Left lung (tissue), 10 donors: ENCODE measurements around the gene NAV2. TPM values are rescaled to one million over a fixed set of nuclear protein-coding genes. Genes with fewer than 3 reads are reported as not detected.

Experiments
- ATAC-seq: fragments of 200-7000 bp; cut with Tn5 transposase; one replicate; pipeline ENCODE4 v1.9.1; 2020; ENCODE audit warnings: moderate library complexity
- DNase-seq, 4 donors: peaks; one replicate each; pipeline ENCODE4 v3.0.0-alpha.2; 2013 to 2020
- H3K27ac ChIP-seq, 2 donors: fragments of 200-600 bp; sonication (generic) in 1 of 2; one replicate each; pipeline versions ENCODE4 v1.5.0 to v1.8.0; 2020 to 2021
- H3K27me3 ChIP-seq, 2 donors: fragments of 200-600 bp; sonication (generic) in 1 of 2; one replicate each; pipeline versions ENCODE4 v1.5.0 to v1.8.0; 2020 to 2021
- H3K36me3 ChIP-seq, 2 donors: fragments of 200-600 bp; sonication (generic) in 1 of 2; one replicate each; pipeline versions ENCODE4 v1.5.0 to v1.8.0; 2020 to 2021
- H3K4me1 ChIP-seq, 2 donors: fragments of 200-600 bp; one replicate each; pipeline ENCODE4 v1.8.0; 2021
- H3K4me3 ChIP-seq, 2 donors: fragments of 200-600 bp; sonication (generic) in 1 of 2; one replicate each; pipeline versions ENCODE4 v1.5.0 to v1.8.0; 2020 to 2021; ENCODE audit warnings: mild to moderate bottlenecking in 1 of 2
- H3K9me3 ChIP-seq, 2 donors: fragments of 200-600 bp; sonication (generic) in 1 of 2; one replicate each; pipeline versions ENCODE4 v1.5.0 to v1.8.0; 2020 to 2021
- CTCF ChIP-seq, 2 donors: fragments of 200-600 bp; sonication (generic) in 1 of 2; IDR thresholded peaks; one replicate each; pipeline versions ENCODE4 v1.5.0 to v1.8.0; 2021; ENCODE audit warnings: antibody characterized with exemption in 2 of 2
- intact Hi-C, 2 donors: fragments of 100-400 bp; cut with DNase I; formaldehyde crosslinking; loops; one replicate each; pipeline versions ENCODE4 v1.11.2 to v1.14.2; 2022
- polyA plus RNA-seq, 6 donors: library from polyadenylated mRNA; unstranded; fragments of 120-200 nt; gene quantifications; one replicate each; pipeline ENCODE4 v1.2.1, GENCODE V29; 2013; ENCODE audit not compliant: insufficient read length in 6 of 6
- total RNA-seq, 2 donors: library from RNA; stranded (reverse); fragmentation: NEBNext Ultra II Directional; extraction: Animal tissue kit (Norgen Biotek cat#: 25700); gene quantifications; one replicate each; pipeline ENCODE4 v1.2.1, GENCODE V29; 2021
- donor health status: DM: no; HTN: yes; CAD: no.
- donor health status: DM: no; HTN: no; CAD: no.

NAV2 gene
- total and polyA plus RNA-seq, 8 donors: 18.0 to 59.9 (median 23.1) TPM

- intact Hi-C loops: no loop called here
These were observed 399.9 kb downstream of the NAV2 start for GRCh38 chr11:20112291-20113148.

GRCh38 chr11:20113149-20113438, 400.5 kb downstream of the NAV2 start:
- no peak overlapping the region for H3K4me3 ChIP-seq
- H3K27ac ChIP-seq: peak overlapping the region in 1 of 2 donors; percentile 84
- peaks cover 0 to 43% of the 10 kb centered on the region in 2 donors for H3K36me3 ChIP-seq
- no peak for DNase-seq
- H3K4me1 ChIP-seq: peaks cover 0 to 6% of the 10 kb centered on the region in 2 donors
- no peak for ATAC-seq
- intact Hi-C loops: no loop called here
- H3K9me3 ChIP-seq: no peaks in the 10 kb centered on the region
- H3K27me3 ChIP-seq: no peaks in the 10 kb centered on the region
- TF ChIP-seq CTCF (IDR thresholded peaks at IDR 0.05): no peak

More at GRCh38 chr11:20112291-20113148, 399.9 kb downstream of the NAV2 start:
- no peaks in the 10 kb centered on the region for H3K9me3 ChIP-seq
- peak overlapping the region; percentile 52 to 84 for H3K27ac ChIP-seq
- peak; percentile 86 for ATAC-seq
- H3K4me1 ChIP-seq: peaks cover 0 to 6% of the 10 kb centered on the region in 2 donors
- TF ChIP-seq CTCF (IDR thresholded peaks at IDR 0.05): no peak
- peaks cover 0 to 44% of the 10 kb centered on the region in 2 donors for H3K36me3 ChIP-seq
- no peaks in the 10 kb centered on the region for H3K27me3 ChIP-seq
- peak in 1 of 4 donors; percentile 70 for DNase-seq
- no peak overlapping the region for H3K4me3 ChIP-seq

- H3K36me3 ChIP-seq: peaks cover 0 to 47% of the 10 kb centered on the region in 2 donors
- intact Hi-C loops: no loop called here
- H3K27me3 ChIP-seq: no peaks in the 10 kb centered on the region
- TF ChIP-seq CTCF (IDR thresholded peaks at IDR 0.05): no peak
- no peak overlapping the region for H3K27ac ChIP-seq
- DNase-seq (no peak), ATAC-seq (no peak)
- peaks cover 0 to 6% of the 10 kb centered on the region in 2 donors for H3K4me1 ChIP-seq
- H3K4me3 ChIP-seq: no peak overlapping the region
- no peaks in the 10 kb centered on the region for H3K9me3 ChIP-seq
These were observed 402.0 kb downstream of the NAV2 start for GRCh38 chr11:20114588-20114987.

- DNase-seq (no peak), ATAC-seq (no peak)
- peaks cover 0 to 2% of the 10 kb centered on the region in 2 donors for H3K4me1 ChIP-seq
- TF ChIP-seq CTCF (IDR thresholded peaks at IDR 0.05): no peak
- peaks cover 0 to 40% of the 10 kb centered on the region in 2 donors for H3K36me3 ChIP-seq
- intact Hi-C loops: no loop called here
- no peak overlapping the region for H3K4me3 ChIP-seq
- no peaks in the 10 kb centered on the region for H3K9me3 ChIP-seq
- no peaks in the 10 kb centered on the region for H3K27me3 ChIP-seq
- H3K27ac ChIP-seq: no peak overlapping the region
These were observed 404.2 kb downstream of the NAV2 start for GRCh38 chr11:20116825-20117224.

- DNase-seq (no peak), ATAC-seq (no peak)
- no peak overlapping the region for H3K4me3 ChIP-seq
- H3K27me3 ChIP-seq: no peaks in the 10 kb centered on the region
- no peaks in the 10 kb centered on the region for H3K4me1 ChIP-seq
- H3K27ac ChIP-seq: no peak overlapping the region
- intact Hi-C loops: no loop called here
- peaks cover 0 to 40% of the 10 kb centered on the region in 2 donors for H3K36me3 ChIP-seq
- no peaks in the 10 kb centered on the region for H3K9me3 ChIP-seq
- TF ChIP-seq CTCF (IDR thresholded peaks at IDR 0.05): no peak
These were observed 404.7 kb downstream of the NAV2 start for GRCh38 chr11:20117291-20117690.
